ENCODE data around the gene GREM1.

GREM1 gene

GRCh38 chr15:32781781-32782180 is 64.0 kb downstream of the GREM1 start:
- DNase-seq (ENCODE audit: low read depth, low spot score), result no peak

- DNase-seq (ENCODE audit: low read depth, low spot score), result no peak
These were observed 66.8 kb downstream of the GREM1 start for GRCh38 chr15:32784581-32784980.

- no peak for DNase-seq (ENCODE audit: low read depth, low spot score)
These were observed 69.1 kb downstream of the GREM1 start for GRCh38 chr15:32786906-32787305.

GRCh38 chr15:32787949-32788348 is 70.1 kb downstream of the GREM1 start:
- DNase-seq (ENCODE audit: low read depth, low spot score), result no peak

- DNase-seq (ENCODE audit: low read depth, low spot score), result no peak
These were observed 72.7 kb downstream of the GREM1 start for GRCh38 chr15:32790352-32790999.

GRCh38 chr15:32792436-32792835 is 74.6 kb downstream of the GREM1 start:
- DNase-seq (ENCODE audit: low read depth, low spot score), result no peak
